ENCODE results near the gene TRIM9.

- TF ChIP-seq BMI1 (IDR thresholded peaks at IDR 0.05; ENCODE audit: low read length) (no peak), CHD1 (IDR thresholded peaks at IDR 0.05; ENCODE audit: low read length) (no peak)
These were observed 168.0 kb downstream of the TRIM9 start for GRCh38 chr14:50926851-50927386.

Measured in K562 (cell line).